Measurements from ENCODE around the gene FOXA3. TPM values are rescaled to one million over a fixed set of nuclear protein-coding genes. Genes with fewer than 3 reads are reported as not detected.
"Not testable (repeated sequence)": the region's sequence is repeated elsewhere in the genome, so short reads cannot be mapped to it uniquely, and the experiment has no call there.

The FOXA3 gene
- total and polyA plus RNA-seq, 2 experiments from 2014 or later, result not detected

DNA sequence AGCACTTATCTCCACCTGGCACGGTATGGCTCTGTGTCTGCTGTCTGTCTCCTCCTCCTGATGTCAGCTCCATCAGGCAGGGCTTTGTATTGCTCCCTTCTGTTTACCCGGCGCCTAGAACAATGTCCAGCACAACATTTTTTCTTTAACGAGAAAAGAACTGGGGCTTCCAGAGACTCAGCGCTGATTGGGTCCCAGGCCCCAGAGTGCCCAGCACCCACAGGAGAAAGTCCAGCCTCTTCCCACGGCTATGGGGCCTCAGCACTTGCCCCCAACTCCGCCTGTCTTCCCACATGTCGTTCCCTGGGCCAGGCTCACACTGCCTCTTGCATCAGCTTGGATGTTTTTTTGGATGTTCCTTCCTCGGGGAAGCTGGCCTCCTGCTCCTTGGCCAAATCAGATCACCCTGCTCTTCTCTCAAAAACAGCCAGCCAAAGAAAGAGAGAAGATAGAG is 31.4 kb downstream of the FOXA3 start:
- in situ Hi-C loops (cut with MboI), result no loop called here

GRCh38 chr19:45895983-45896599 is 32.0 kb downstream of the FOXA3 start:
- H3K9me3 ChIP-seq (ENCODE audit: low read depth); H3K36me3 ChIP-seq (ENCODE audit: low read depth); H3F3A ChIP-seq (ENCODE audit: insufficient read depth); H3K27ac ChIP-seq; DNase-seq; H3K4me2 ChIP-seq (ENCODE audit: unreplicated experiment); H3K4me1 ChIP-seq (ENCODE audit: insufficient read depth); H2AFZ ChIP-seq; H3K9me2 ChIP-seq (ENCODE audit: insufficient read depth); in situ Hi-C loops (cut with MboI); H3K27me3 ChIP-seq (replicated peaks; ENCODE audit: insufficient read depth); H3K9ac ChIP-seq; H3K4me3 ChIP-seq; H4K20me1 ChIP-seq (ENCODE audit: insufficient read depth): not testable (repeated sequence)
- H3K79me2 ChIP-seq (ENCODE audit: insufficient read depth), result peaks cover 13% of the 10 kb centered on the region
- WGBS, 2 experiments (ENCODE audit: low coverage in 1 of 2, low lambda C conversion rate in 2 of 2, missing lambda C conversion rate in 2 of 2), result 88 to 89% methylated on average over 12 of the region's 12 CpGs

More for the DNA sequence above, 31.4 kb downstream of the FOXA3 start:
- Histone ChIP-seq H3K79me2 (ENCODE audit: insufficient read depth) (peaks cover 7% of the 10 kb centered on the region; the same call in 1 of the 2 replicates), H3K9me3 (ENCODE audit: low read depth) (no peaks in the 10 kb centered on the region), H4K20me1 (ENCODE audit: insufficient read depth) (no peaks in the 10 kb centered on the region), H3K9me2 (ENCODE audit: insufficient read depth) (no peaks in the 10 kb centered on the region), H2AFZ (no peak overlapping the region), H3K4me1 (ENCODE audit: insufficient read depth) (no peaks in the 10 kb centered on the region), H3K9ac (no peak overlapping the region), H3K4me2 (ENCODE audit: unreplicated experiment) (no peak overlapping the region), H3K27me3 (replicated peaks; ENCODE audit: insufficient read depth) (no peaks in the 10 kb centered on the region), H3K27ac (no peak overlapping the region), H3K36me3 (ENCODE audit: low read depth) (no peaks in the 10 kb centered on the region; the same call in 1 of the 2 replicates), H3F3A (ENCODE audit: insufficient read depth) (no peaks in the 10 kb centered on the region), H3K4me3 (no peak overlapping the region)
- no peak for DNase-seq
- TF ChIP-seq EZH2phosphoT487 (IDR thresholded peaks at IDR 0.05; ENCODE audit: insufficient read depth, low read depth) (no peak), EZH2 (IDR thresholded peaks at IDR 0.05; ENCODE audit: insufficient read depth, poor library complexity, severe bottlenecking) (no peak)
- WGBS, 2 experiments (ENCODE audit: low coverage in 1 of 2, low lambda C conversion rate in 2 of 2, missing lambda C conversion rate in 2 of 2), result 49% methylated on average over 9 of the region's 9 CpGs

DNA sequence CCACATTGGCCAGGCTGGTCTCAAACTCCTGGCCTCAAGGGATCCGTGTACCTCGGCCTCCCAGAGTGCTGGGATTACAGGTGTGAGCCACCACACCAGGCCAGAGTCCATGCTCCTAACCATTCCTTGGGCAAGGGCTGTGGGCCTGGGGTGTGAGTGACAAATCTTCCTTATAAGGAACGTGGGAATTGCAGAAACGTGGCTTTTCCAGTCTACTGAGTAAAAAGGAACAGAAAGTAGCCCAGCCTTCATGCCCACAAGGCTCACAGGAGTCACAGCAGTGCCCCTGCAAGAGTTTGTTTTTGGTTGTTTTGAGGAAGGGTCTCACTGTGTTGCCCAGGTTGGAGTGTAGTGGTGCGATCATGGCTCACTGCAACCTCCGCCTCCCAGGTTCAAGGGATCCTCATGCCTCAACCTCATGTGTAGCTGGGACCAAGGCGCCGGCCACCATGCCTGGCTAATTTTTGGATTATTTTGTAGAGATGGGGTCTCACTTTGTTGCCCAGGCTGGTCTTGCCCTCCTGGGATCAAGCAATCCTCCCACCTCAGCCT is 33.2 kb downstream of the FOXA3 start:
- Histone ChIP-seq H3K9ac (no peak overlapping the region), H4K20me1 (ENCODE audit: insufficient read depth) (no peaks in the 10 kb centered on the region), H3K36me3 (ENCODE audit: low read depth) (no peaks in the 10 kb centered on the region; the same call in 1 of the 2 replicates), H3K9me2 (ENCODE audit: insufficient read depth) (no peaks in the 10 kb centered on the region), H3K9me3 (ENCODE audit: low read depth) (no peaks in the 10 kb centered on the region), H3K79me2 (ENCODE audit: insufficient read depth) (peaks cover 22% of the 10 kb centered on the region), H2AFZ (no peak overlapping the region), H3K27me3 (replicated peaks; ENCODE audit: insufficient read depth) (no peaks in the 10 kb centered on the region), H3K4me3 (no peak overlapping the region), H3K4me2 (ENCODE audit: unreplicated experiment) (no peak overlapping the region), H3F3A (ENCODE audit: insufficient read depth) (no peaks in the 10 kb centered on the region), H3K4me1 (ENCODE audit: insufficient read depth) (peaks cover 5% of the 10 kb centered on the region; the same call in 1 of the 2 replicates), H3K27ac (no peak overlapping the region)
- TF ChIP-seq EZH2phosphoT487 (IDR thresholded peaks at IDR 0.05; ENCODE audit: insufficient read depth, low read depth) (no peak), EZH2 (IDR thresholded peaks at IDR 0.05; ENCODE audit: insufficient read depth, poor library complexity, severe bottlenecking) (no peak)
- in situ Hi-C loops (cut with MboI), result no loop called here
- DNase-seq, result no peak
- WGBS, 2 experiments (ENCODE audit: low coverage in 1 of 2, low lambda C conversion rate in 2 of 2, missing lambda C conversion rate in 2 of 2), result 92 to 94% methylated on average over 8 of the region's 8 CpGs

DNA sequence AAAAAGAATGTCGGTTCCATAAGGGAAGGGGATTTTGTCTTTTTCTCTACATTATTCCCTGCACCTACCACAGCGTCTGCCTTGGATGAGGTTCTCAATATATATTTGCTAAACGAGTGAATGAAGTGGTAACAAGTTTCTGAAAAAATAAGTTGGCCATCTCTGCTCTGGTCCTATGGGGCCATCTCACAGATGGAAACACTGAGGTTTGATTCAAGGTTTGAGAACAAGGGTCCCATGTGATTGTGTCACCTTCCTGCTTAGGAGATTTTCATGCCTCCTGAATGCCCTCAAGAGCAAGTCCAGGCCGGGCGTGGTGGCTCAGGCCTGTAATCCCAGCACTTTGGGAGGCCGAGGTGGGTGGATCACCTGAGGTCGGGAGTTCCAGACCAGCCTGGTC is 35.1 kb downstream of the FOXA3 start:
- no peak for DNase-seq
- in situ Hi-C loops (cut with MboI), result no loop called here
- TF ChIP-seq EZH2phosphoT487 (IDR thresholded peaks at IDR 0.05; ENCODE audit: insufficient read depth, low read depth), result no peak
- TF ChIP-seq EZH2 (IDR thresholded peaks at IDR 0.05; ENCODE audit: insufficient read depth, poor library complexity, severe bottlenecking), result no peak
- no peaks in the 10 kb centered on the region for H3K27me3 ChIP-seq (replicated peaks; ENCODE audit: insufficient read depth)
- peaks cover 22% of the 10 kb centered on the region for H3K79me2 ChIP-seq (ENCODE audit: insufficient read depth)
- no peaks in the 10 kb centered on the region for H4K20me1 ChIP-seq (ENCODE audit: insufficient read depth)
- no peaks in the 10 kb centered on the region for H3F3A ChIP-seq (ENCODE audit: insufficient read depth)
- no peak overlapping the region for H3K27ac ChIP-seq
- H3K9ac ChIP-seq, result no peak overlapping the region
- H3K4me2 ChIP-seq (ENCODE audit: unreplicated experiment), result no peak overlapping the region
- no peaks in the 10 kb centered on the region; the same call in 1 of the 2 replicates for H3K36me3 ChIP-seq (ENCODE audit: low read depth)
- no peaks in the 10 kb centered on the region for H3K9me3 ChIP-seq (ENCODE audit: low read depth)
- no peak overlapping the region for H3K4me3 ChIP-seq
- H2AFZ ChIP-seq, result no peak overlapping the region
- WGBS, 2 experiments (ENCODE audit: low coverage in 1 of 2, low lambda C conversion rate in 2 of 2, missing lambda C conversion rate in 2 of 2), result 86 to 87% methylated on average over 7 of the region's 7 CpGs
- H3K4me1 ChIP-seq (ENCODE audit: insufficient read depth), result peaks cover 5% of the 10 kb centered on the region; the same call in 1 of the 2 replicates
- no peaks in the 10 kb centered on the region for H3K9me2 ChIP-seq (ENCODE audit: insufficient read depth)
